Activated T-helper 17 cell treated with anti-CD3 and anti-CD28 coated beads, Interleukin-2, amount 50 U/mL, for 72 hours (primary cell): ENCODE data around the gene CACNA1A. TPM values are rescaled to one million over a fixed set of nuclear protein-coding genes. Genes with fewer than 3 reads are reported as not detected.

ENCODE experiments used
- ATAC-seq: fragments of 150-1000 bp; cut with Tn5 transposase; replicated peaks from 2 replicates; pipeline ENCODE4 v1.10.0; 2021; ENCODE audit warnings: mild to moderate bottlenecking, moderate library complexity
- H3K27ac Mint-ChIP-seq: one replicate; pipeline ENCODE4 v1.8.0; 2022; ENCODE audit warnings: mixed read lengths
- H3K27me3 Mint-ChIP-seq: one replicate; pipeline ENCODE4 v1.8.0; 2022; ENCODE audit warnings: mixed read lengths
- H3K36me3 Mint-ChIP-seq: one replicate; pipeline ENCODE4 v1.8.0; 2022; ENCODE audit warnings: low read depth, mild to moderate bottlenecking, mixed read lengths
- H3K4me1 Mint-ChIP-seq: one replicate; pipeline ENCODE4 v1.8.0; 2022; ENCODE audit warnings: mixed read lengths
- H3K4me3 Mint-ChIP-seq: one replicate; pipeline ENCODE4 v1.8.0; 2022; ENCODE audit warnings: mild to moderate bottlenecking, mixed read lengths
- H3K9me3 Mint-ChIP-seq: one replicate; pipeline ENCODE4 v1.8.0; 2022; ENCODE audit warnings: mixed read lengths
- total RNA-seq, 2 donors: library from RNA; stranded (reverse); gene quantifications; one replicate each; pipeline ENCODE4 v1.2.3, GENCODE V29; 2022

Gene CACNA1A
- total RNA-seq, 2 donors from 2014 or later: 2.0 to 2.5 TPM

DNA sequence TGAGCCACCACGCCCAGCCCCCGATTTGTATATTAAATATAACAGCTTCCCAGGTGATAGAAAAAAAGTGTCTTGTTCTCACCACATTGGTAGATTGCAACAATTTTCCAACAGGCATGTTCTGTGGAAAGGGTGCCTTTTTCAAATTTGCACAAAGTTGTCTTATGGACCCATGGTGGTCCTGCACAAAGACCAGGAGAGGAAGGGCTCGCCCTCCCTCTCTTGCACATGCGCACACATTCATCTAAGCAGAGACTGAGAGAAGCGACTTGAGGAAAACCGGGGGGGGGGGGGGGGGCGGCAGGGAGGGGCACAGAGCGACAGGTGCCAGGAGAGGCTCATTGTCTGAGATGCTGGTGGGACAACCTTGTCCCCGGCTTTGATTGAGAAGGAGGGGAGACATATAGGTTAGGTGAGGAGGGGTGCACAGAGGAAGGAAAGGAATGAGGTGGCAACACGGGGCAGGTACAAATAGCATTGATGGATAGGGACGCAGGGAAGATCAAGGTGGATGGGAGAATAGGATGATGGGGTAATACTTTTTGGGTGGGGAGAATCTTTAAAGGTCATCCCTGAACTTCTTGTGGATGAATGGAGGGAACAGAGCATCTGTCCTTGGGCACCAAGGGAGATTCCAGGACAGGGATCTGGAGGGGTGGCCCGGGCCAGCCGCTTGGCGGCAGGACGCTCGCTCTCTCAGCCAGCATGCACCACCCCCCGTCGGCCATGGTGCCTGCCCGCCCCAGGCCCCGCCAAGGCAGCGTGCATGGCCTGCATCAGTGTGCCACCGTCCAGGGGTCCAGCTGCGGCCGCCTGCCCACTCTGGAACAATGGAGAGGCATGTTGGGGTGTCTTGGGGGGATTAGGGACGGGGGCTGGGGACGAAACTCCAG lies 280.1 kb downstream of the CACNA1A start:
- Mint-ChIP-seq H3K36me3 (no peaks in the 10 kb centered on the region), H3K9me3 (no peaks in the 10 kb centered on the region), H3K27ac (no peak overlapping the region), H3K4me1 (peaks cover 4% of the 10 kb centered on the region), H3K27me3 (peaks cover 6% of the 10 kb centered on the region), H3K4me3 (no peak overlapping the region)
- no peak for ATAC-seq

DNA sequence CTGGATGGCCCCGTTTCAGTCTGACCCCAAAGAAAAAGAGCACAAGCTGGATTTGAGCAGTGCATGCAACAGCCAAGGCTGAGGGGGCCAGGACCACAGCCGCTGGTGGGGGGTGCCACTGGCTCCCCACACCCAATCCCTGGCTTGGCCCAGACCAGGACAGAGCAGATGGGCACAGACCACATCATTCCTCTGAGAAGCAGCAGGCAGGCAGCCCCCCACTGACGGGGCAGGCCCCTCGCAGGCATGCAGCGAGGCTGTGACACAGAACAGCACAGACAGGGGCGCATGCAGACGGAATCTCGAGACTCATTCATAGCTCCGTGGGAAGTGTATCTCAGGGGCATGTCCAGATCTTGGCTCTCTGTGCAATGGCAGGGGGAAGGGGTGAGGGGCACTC lies 281.2 kb downstream of the CACNA1A start:
- H3K9me3 Mint-ChIP-seq: no peaks in the 10 kb centered on the region
- H3K27me3 Mint-ChIP-seq: peaks cover 6% of the 10 kb centered on the region
- H3K4me1 Mint-ChIP-seq: peaks cover 9% of the 10 kb centered on the region
- no peak for ATAC-seq
- no peaks in the 10 kb centered on the region for H3K36me3 Mint-ChIP-seq
- H3K27ac Mint-ChIP-seq: no peak overlapping the region
- H3K4me3 Mint-ChIP-seq: no peak overlapping the region

DNA sequence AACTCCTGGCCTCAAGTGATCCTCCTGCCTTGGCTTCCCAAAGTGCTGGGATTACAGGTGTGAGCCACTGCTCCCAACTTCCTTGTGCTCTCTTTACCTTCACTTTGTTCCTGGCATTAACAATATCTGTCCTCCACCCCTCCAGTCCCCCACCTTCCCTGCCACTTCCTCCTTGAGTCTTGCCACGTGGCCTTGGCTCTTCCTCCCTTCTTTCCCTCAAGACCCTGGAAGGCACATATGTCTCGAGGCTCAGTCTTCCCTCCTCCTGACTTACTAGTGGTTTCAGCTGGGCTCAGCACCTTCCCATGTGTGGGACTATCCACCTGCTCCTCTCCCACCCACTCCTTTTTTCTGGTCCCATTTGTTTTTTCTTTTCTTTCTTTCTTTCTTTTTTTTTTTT lies 285.4 kb downstream of the CACNA1A start:
- no peak overlapping the region for H3K4me3 Mint-ChIP-seq
- H3K4me1 Mint-ChIP-seq: peaks cover 4% of the 10 kb centered on the region
- ATAC-seq: no peak
- no peaks in the 10 kb centered on the region for H3K9me3 Mint-ChIP-seq
- no peaks in the 10 kb centered on the region for H3K27me3 Mint-ChIP-seq
- H3K36me3 Mint-ChIP-seq: no peaks in the 10 kb centered on the region
- peak overlapping the region; percentile 16 for H3K27ac Mint-ChIP-seq

DNA sequence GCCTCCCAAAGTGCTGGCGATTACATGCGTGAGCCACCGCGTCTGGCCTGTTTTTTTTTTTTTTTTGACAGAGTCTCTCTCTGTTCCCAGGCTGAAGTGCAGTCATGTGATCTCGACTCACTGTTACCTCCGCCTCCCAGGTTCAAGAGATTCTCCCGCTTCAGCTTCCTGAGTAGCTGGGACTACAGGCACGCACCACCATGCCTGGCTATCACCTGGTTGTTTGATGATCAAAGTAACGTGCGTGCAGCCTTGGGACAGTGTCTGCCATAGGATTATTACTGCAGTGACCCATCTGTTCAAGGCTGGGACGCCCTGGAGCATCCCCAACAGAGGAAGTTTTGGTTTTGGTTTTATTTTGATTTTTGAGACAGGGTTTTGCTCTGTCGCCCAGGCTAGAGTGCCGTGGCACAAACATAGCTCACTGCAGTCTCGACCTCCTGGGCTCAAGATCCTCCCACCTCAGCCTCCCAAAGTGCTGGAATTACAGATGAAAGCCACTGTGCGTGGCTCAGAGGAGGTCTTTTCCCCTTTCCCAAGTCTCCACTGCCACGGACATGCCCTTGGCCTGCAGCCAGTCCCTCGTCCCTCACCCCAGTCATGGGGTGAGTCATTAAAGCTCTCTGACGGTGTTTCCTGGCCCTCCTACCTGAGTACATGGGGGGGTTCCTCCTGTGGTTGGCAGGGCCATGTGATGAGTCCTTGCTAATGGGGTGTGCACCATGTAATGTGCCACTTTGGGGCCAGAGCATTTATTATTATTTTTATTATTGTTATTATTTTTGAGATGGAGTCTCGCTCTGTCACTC lies 290.5 kb downstream of the CACNA1A start:
- Mint-ChIP-seq H3K27ac (peak overlapping the region; percentile 90), H3K4me3 (peak overlapping the region; percentile 94), H3K27me3 (no peaks in the 10 kb centered on the region), H3K4me1 (peaks cover 16% of the 10 kb centered on the region), H3K36me3 (no peaks in the 10 kb centered on the region), H3K9me3 (no peaks in the 10 kb centered on the region)
- peak; percentile 84 for ATAC-seq

DNA sequence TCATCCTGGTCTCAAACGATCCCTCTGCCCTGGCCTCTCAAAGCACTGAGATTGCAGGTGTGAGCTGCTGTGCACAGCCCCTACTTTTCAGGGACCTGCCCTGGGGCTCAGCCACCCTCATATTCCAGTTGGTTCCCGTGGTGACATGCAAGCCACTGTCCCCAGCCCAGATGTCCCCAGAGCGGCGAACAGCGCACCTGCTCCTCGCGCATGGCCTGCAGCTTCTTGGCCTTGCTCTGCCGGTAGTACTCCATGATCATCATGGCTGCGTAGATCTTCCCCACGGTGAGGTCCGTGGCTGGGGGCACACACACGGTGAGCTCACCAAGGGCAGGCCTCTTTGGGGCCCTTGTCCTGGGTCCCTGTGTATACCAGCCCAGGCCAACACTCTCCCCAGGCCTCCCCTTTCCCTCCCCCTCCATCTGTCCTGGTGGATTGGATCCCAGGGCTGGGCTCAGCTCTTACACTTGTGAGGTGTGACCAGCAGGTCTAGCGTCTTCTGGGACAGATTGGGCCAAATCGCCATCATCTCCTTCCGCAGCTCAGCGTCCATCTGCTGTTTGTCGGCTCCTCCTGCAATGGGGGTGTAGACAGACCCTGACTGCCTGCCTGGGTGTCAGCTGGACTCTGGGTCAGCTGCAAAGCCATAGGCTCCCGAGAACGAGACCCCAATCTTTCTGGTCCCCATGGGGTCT lies 292.1 kb downstream of the CACNA1A start:
- no peaks in the 10 kb centered on the region for H3K27me3 Mint-ChIP-seq
- no peak overlapping the region for H3K4me3 Mint-ChIP-seq
- no peaks in the 10 kb centered on the region for H3K9me3 Mint-ChIP-seq
- no peak overlapping the region for H3K27ac Mint-ChIP-seq
- no peak for ATAC-seq
- H3K4me1 Mint-ChIP-seq: peaks cover 14% of the 10 kb centered on the region
- H3K36me3 Mint-ChIP-seq: no peaks in the 10 kb centered on the region

DNA sequence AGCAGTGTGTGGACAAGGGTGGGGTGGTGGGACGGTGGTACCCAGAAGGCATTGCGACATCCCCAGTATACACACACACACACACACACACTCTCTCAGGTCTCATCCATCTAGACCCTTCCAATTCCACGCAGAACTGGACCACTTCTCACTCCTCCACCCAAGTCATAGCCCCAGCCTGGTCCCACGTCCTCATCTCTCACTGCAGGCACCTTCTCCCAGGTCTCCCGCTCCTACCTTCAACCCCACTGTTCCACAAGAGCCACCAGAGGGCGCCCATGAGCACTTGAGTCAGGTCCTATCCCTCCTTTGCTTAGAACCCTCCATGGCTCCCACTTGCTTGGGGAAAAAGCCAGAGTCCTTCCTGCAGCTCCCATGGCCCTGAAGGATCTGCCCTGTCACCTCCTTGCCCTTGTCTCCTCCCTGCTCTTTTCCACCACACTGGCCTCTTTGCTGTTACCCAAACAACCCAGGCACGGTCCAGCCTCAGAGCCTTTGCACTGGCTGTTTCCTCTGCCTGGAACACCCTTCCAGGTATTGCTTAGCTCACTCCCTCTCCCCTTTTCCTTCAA lies 293.4 kb downstream of the CACNA1A start:
- Mint-ChIP-seq H3K36me3 (no peaks in the 10 kb centered on the region), H3K4me1 (peaks cover 21% of the 10 kb centered on the region), H3K4me3 (no peak overlapping the region), H3K27me3 (no peaks in the 10 kb centered on the region), H3K9me3 (no peaks in the 10 kb centered on the region), H3K27ac (no peak overlapping the region)
- ATAC-seq: peak; percentile 45

DNA sequence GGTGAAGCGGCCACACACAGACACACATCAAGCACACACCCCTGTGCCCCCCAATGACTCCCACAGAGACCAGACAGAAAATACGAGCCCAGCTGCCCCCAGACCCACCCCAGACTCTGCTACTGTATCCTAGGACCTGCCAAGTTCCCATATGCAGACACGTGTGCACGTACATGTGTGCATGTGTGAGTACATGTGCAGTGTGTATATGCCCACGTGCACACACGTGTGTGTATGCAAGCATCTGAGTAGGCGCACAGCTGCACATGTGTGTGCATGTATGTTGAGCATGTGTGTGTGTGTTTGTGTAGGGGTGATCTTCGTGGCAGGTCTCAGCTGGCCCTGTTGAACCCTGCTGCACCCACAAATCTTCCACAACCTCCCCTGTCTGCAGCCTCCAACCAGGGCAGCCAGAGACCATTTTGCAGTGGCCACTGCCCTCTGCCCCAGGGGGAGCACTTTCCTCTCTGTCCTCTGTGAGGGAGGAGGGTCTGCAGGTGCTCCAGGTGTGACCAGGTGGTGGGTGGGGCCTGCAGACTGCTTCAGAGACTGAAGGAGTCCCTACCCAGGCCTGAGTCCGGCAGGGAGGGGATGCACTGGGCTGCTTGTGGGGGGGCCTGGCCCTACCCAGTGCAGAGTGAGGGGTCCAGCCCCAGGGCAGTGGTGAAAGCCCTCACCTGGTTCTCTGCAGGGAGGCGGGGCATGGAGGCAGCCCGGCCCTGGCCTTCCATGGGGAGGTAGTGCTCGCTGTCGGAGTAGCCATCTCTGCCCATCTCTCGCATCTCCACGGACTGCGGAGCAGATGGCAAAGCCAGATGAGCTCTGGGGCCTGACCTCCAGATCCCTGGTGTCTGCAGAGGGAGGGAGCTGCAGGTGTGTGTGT lies 294.6 kb downstream of the CACNA1A start:
- no peak overlapping the region for H3K4me3 Mint-ChIP-seq
- ATAC-seq: no peak
- peaks cover 21% of the 10 kb centered on the region for H3K4me1 Mint-ChIP-seq
- H3K36me3 Mint-ChIP-seq: no peaks in the 10 kb centered on the region
- H3K27ac Mint-ChIP-seq: no peak overlapping the region
- no peaks in the 10 kb centered on the region for H3K9me3 Mint-ChIP-seq
- no peaks in the 10 kb centered on the region for H3K27me3 Mint-ChIP-seq

DNA sequence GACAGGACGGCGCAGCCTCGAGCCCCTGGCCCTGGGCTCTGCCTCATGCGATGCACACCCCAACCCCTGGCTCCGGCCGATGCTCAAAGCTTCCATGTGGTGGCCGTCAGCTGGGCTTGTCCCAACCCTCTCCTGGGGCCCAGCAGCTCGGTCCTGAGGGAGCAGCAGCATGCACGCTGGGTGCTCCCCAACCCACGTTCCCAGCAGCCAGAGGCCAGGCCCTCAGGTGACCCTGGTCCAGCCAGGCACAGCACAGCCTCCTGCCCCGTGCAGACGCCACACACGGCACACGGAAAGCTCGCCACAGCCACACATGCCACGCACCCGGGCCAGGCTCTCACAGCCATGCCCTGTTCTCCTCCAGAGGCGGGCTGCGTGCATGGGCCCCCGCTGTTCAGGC lies 295.3 kb downstream of the CACNA1A start:
- H3K9me3 Mint-ChIP-seq: no peaks in the 10 kb centered on the region
- no peaks in the 10 kb centered on the region for H3K27me3 Mint-ChIP-seq
- no peak overlapping the region for H3K4me3 Mint-ChIP-seq
- ATAC-seq: no peak
- H3K27ac Mint-ChIP-seq: no peak overlapping the region
- H3K36me3 Mint-ChIP-seq: no peaks in the 10 kb centered on the region
- peaks cover 21% of the 10 kb centered on the region for H3K4me1 Mint-ChIP-seq

DNA sequence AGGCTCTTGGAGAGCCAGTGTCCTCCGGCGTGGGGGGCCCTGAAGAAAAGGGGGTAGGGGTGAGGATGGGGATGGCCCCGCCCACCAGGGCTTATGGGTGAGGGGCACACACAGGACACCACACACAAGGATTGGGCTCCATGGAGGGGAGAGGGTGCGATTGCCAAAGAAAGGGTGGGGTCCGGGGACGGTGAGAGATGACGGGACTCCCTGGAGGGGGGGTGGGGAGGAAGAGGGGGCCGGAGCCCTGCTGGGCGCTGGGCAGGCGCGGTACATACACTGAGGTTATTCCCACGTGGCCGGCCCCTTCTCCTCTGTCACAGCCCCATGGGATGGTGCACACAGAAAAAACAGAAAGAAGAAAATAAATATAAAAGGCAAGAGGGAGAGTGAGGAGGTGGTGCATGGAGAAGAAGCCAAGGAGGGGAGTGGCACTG lies 295.9 kb downstream of the CACNA1A start:
- H3K4me3 Mint-ChIP-seq: no peak overlapping the region
- no peak overlapping the region for H3K27ac Mint-ChIP-seq
- no peaks in the 10 kb centered on the region for H3K36me3 Mint-ChIP-seq
- H3K27me3 Mint-ChIP-seq: no peaks in the 10 kb centered on the region
- ATAC-seq: no peak
- no peaks in the 10 kb centered on the region for H3K9me3 Mint-ChIP-seq
- H3K4me1 Mint-ChIP-seq: peaks cover 21% of the 10 kb centered on the region

DNA sequence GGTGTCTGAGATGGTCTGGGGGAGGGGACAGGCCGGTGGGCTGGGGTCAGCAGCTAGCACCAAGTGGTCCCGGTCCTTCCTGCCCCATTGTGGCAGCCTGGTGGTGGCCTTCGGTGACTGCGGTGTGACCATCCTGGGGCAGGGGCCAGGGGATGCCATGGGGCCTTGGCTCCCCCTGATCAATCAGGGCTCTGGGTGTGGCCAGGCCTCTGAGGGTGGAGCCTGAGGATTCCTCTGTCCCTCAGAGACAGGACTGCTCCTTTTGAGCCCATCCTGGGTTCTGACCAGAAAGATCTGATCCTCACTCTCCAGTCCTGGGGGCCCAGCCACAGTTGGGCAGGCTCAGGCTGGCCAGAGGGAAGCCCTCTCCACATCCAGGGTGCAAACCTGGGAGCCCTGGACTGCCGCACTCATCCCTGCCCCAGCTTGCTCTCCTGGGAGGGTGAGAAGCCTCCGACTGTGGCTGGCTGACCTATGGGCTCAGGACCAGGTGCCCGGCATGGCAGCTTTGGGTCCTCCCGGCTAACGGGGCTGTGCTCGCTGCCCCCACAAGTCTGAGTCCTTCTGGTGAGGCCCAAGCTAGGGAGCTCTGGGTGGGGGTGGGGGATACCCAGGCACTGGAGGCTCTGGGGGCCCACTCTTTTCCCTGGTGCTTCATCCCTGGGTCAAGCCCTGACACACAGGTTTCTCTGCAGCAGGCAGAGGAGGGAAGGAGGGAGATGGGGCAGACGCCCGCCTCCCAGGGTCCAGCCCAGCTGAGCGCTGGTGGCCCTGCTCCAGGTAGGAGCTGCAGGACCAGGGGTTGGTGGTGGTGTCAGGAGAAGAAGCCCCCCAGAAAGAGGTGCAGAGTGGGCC lies 296.6 kb downstream of the CACNA1A start:
- H3K27ac Mint-ChIP-seq: no peak overlapping the region
- H3K4me3 Mint-ChIP-seq: peak overlapping the region; percentile 86
- no peaks in the 10 kb centered on the region for H3K27me3 Mint-ChIP-seq
- no peaks in the 10 kb centered on the region for H3K9me3 Mint-ChIP-seq
- peaks cover 21% of the 10 kb centered on the region for H3K4me1 Mint-ChIP-seq
- H3K36me3 Mint-ChIP-seq: no peaks in the 10 kb centered on the region
- no peak for ATAC-seq

DNA sequence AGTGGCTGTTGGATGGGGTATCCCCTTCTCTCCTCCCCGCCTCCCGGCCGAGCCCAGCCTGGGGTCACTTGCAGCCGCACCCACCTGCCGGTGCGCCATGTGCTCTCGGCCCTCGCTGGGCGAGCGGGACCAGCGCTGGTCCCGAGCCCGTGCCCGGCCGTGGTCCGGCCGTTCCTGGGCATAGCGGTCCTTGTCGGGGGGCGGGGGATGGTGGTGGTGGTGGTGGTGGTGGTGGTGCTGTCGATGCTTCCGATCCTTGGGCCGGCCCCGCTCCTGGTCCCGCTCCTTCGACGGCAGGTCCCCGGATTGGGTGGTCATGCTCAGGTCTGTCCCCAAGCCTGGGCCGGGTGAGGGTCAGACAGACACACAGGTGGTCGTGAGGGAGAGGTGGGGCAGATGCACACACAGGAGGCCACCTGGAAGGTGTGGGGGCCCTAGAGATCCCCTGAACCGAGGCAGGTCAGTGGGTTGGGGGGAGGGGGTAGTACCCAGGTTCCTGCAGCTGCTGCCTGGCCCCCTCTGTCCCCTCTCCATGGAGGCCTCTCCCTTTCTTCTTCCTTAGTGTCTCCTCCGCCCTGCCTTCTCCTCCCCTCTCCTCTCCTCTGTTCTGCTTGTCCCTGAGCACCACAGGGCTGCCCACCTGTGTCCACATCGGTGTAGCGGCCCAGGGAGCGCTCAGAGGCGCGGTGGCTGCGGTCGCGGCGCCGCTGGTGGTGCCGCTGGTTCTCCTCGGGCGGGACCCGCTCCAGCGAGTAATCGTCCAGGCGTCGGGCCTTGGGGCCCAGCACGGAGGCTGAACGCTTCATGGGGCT lies 297.4 kb downstream of the CACNA1A start:
- H3K36me3 Mint-ChIP-seq: no peaks in the 10 kb centered on the region
- peak; percentile 41 for ATAC-seq
- peak overlapping the region; percentile 86 for H3K4me3 Mint-ChIP-seq
- H3K27ac Mint-ChIP-seq: peak overlapping the region; percentile 89
- no peaks in the 10 kb centered on the region for H3K27me3 Mint-ChIP-seq
- H3K4me1 Mint-ChIP-seq: peaks cover 21% of the 10 kb centered on the region
- no peaks in the 10 kb centered on the region for H3K9me3 Mint-ChIP-seq
